Parathyroid adenoma (tissue), 2 donors: ENCODE data around the gene CCER1.

Experiments
- H2AFZ ChIP-seq: fragments of 300-600 bp; sonication (generic); one replicate; pipeline ENCODE4 v1.7.0; 2017; ENCODE audit warnings: antibody characterized with exemption, mild to moderate bottlenecking
- H3K27ac ChIP-seq: fragments of 300-600 bp; sonication (generic); one replicate; pipeline ENCODE4 v1.7.0; 2017
- H3K27me3 ChIP-seq: fragments of 300-600 bp; sonication (generic); one replicate; pipeline ENCODE4 v1.7.0; 2017; ENCODE audit warnings: low read length; ENCODE audit not compliant: control insufficient read depth, insufficient read depth
- H3K36me3 ChIP-seq: fragments of 300-600 bp; sonication (generic); one replicate; pipeline ENCODE4 v1.7.0; 2017; ENCODE audit warnings: low read length; ENCODE audit not compliant: control insufficient read depth, insufficient read depth
- H3K4me1 ChIP-seq: fragments of 300-600 bp; sonication (generic); one replicate; pipeline ENCODE4 v1.7.0; 2017; ENCODE audit warnings: control low read depth
- H3K4me2 ChIP-seq: fragments of 300-600 bp; sonication (generic); one replicate; pipeline ENCODE4 v1.7.0; 2017; ENCODE audit warnings: low read length
- H3K4me3 ChIP-seq: fragments of 300-600 bp; sonication (generic); one replicate; pipeline ENCODE4 v1.7.0; 2017; ENCODE audit warnings: low read depth, low read length
- H3K79me2 ChIP-seq: fragments of 300-600 bp; sonication (generic); one replicate; pipeline ENCODE4 v1.7.0; 2017; ENCODE audit warnings: control low read depth
- H3K9ac ChIP-seq: fragments of 300-600 bp; sonication (generic); one replicate; pipeline ENCODE4 v1.7.0; 2017; ENCODE audit warnings: mild to moderate bottlenecking
- H3K9me3 ChIP-seq: fragments of 300-600 bp; sonication (generic); one replicate; pipeline ENCODE4 v1.7.0; 2017; ENCODE audit warnings: low read length; ENCODE audit not compliant: control insufficient read depth
- TF ChIP-seq, protein P1 (sequence below): fragments of 300-600 bp; sonication (generic); IDR thresholded peaks from one replicate; pipeline ENCODE4 v1.7.0; 2017; ENCODE audit warnings: antibody characterized with exemption, mild to moderate bottlenecking
- donor health status: primary hyperparathyroidism.

CCER1 gene

DNA sequence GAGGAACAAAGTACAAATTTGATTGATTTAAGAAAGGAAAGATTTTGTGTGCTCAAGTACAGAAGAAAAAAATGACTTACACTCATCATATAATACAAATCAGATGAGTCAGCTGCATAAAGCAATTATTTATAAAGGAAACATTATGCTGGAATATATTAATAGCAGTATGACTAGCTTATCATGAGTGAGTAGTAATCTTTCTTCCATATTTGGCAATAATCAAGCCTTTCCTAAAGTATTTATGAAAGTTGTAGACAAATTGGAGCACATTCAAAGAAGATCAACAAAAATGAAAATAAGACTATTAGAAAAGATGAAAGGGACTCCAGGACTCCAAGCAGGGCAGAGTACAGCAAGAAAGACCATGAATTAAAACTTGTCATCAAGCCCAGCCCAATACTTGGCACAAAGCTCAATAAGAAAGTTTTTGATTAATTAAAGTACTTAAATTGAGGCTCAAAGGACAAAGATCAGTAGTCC, 32.8 kb downstream of the CCER1 start:
- Histone ChIP-seq H3K4me2 (no peak overlapping the region), H3K4me1 (no peaks in the 10 kb centered on the region), H2AFZ (no peak overlapping the region), H3K27ac (no peak overlapping the region), H3K9me3 (no peaks in the 10 kb centered on the region), H3K27me3 (no peaks in the 10 kb centered on the region), H3K36me3 (no peaks in the 10 kb centered on the region), H3K9ac (no peak overlapping the region), H3K79me2 (no peaks in the 10 kb centered on the region), H3K4me3 (no peak overlapping the region)
- TF ChIP-seq, protein P1, sequence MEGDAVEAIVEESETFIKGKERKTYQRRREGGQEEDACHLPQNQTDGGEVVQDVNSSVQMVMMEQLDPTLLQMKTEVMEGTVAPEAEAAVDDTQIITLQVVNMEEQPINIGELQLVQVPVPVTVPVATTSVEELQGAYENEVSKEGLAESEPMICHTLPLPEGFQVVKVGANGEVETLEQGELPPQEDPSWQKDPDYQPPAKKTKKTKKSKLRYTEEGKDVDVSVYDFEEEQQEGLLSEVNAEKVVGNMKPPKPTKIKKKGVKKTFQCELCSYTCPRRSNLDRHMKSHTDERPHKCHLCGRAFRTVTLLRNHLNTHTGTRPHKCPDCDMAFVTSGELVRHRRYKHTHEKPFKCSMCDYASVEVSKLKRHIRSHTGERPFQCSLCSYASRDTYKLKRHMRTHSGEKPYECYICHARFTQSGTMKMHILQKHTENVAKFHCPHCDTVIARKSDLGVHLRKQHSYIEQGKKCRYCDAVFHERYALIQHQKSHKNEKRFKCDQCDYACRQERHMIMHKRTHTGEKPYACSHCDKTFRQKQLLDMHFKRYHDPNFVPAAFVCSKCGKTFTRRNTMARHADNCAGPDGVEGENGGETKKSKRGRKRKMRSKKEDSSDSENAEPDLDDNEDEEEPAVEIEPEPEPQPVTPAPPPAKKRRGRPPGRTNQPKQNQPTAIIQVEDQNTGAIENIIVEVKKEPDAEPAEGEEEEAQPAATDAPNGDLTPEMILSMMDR = no peak

DNA sequence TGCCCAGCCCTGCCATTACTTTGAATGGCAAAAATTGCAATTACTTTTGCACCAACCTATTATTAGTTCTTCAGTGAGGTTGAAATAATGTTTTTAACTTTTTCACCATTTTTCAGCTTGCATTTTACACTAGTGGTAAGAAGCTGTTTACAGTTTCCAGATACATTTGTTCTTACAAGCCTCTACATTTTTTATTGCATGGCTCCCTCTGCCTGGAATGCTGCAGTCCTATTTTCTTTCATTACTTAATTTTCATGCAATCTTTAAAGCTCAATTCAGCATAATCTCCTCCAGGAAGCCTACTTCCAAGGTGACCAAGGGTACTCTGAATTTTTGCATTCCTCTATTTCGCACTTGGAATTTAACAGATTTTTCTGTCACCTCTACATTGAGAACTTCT, 33.4 kb downstream of the CCER1 start:
- no peak overlapping the region for H3K4me2 ChIP-seq
- no peaks in the 10 kb centered on the region for H3K9me3 ChIP-seq
- no peaks in the 10 kb centered on the region for H3K79me2 ChIP-seq
- H2AFZ ChIP-seq = no peak overlapping the region
- TF ChIP-seq, protein P1 = no peak
- no peak overlapping the region for H3K27ac ChIP-seq
- H3K4me3 ChIP-seq = no peak overlapping the region
- H3K27me3 ChIP-seq = no peaks in the 10 kb centered on the region
- no peaks in the 10 kb centered on the region for H3K4me1 ChIP-seq
- H3K36me3 ChIP-seq = no peaks in the 10 kb centered on the region
- H3K9ac ChIP-seq = no peak overlapping the region

DNA sequence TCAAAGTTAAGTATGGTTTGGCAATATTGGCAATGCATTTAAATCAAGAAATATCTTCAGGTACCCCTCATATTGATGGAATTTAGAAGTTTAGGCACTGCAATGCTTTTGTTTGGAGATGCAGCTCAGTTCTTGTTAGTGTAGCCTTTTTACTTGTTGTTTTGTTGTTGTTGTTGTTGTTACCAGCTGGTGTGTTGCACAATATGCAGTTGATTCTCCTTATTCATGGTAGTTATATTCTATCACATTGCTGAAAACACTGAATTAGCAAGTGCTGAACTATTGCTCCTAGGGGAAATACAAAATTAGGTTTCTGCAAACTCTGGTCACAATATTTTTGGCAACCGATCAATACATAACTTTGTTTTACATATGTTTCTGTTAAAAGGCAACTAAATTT, 34.8 kb downstream of the CCER1 start:
- Histone ChIP-seq H3K9me3 (no peaks in the 10 kb centered on the region), H3K79me2 (no peaks in the 10 kb centered on the region), H3K4me3 (no peak overlapping the region), H2AFZ (no peak overlapping the region), H3K4me2 (no peak overlapping the region), H3K9ac (no peak overlapping the region), H3K27me3 (no peaks in the 10 kb centered on the region), H3K27ac (no peak overlapping the region), H3K36me3 (no peaks in the 10 kb centered on the region), H3K4me1 (no peaks in the 10 kb centered on the region)
- TF ChIP-seq, protein P1 = no peak

DNA sequence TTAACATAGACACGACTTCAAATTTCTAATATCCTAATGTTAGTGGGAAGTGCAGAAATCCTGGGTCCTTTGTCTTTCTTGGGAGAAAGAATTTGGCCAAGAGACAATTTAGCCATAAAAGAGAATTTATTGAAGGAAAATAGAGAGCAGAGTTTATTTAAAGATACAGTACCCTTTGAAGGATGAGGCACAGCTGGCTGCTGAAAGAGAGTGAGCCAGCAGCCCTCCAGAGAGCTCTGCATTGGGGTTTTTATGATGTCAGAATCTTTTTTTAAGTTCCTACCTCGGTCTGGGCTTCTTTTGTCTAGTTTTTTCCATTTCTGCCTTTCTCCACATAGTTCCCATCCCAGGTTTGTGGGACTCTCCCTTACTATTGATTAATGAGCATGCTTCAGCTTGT, 37.5 kb downstream of the CCER1 start:
- Histone ChIP-seq H3K27ac (no peak overlapping the region), H3K9ac (no peak overlapping the region), H3K4me1 (no peaks in the 10 kb centered on the region), H3K27me3 (no peaks in the 10 kb centered on the region), H2AFZ (no peak overlapping the region), H3K36me3 (no peaks in the 10 kb centered on the region), H3K4me3 (no peak overlapping the region), H3K4me2 (no peak overlapping the region), H3K79me2 (no peaks in the 10 kb centered on the region), H3K9me3 (no peaks in the 10 kb centered on the region)
- TF ChIP-seq, protein P1 = no peak

DNA sequence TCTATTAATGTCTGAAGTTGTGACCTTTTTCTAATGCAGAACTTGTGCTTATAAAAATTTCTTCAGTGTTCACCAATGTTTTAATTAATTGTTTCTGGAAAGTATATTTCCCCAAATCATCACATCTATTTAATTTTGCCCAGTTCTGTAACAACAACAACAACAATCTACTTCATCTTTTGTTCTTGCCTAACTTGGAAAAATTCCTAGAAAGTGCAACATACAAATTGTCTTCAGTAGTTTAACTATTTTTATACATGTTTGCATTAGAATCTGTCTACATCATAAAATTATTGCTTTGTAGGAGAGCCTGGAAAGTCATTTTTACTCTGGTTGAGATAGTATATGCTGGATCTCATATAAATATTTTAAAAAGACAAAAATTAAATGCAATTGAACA, 38.5 kb downstream of the CCER1 start:
- H3K4me1 ChIP-seq = no peaks in the 10 kb centered on the region
- TF ChIP-seq, protein P1 = no peak
- no peaks in the 10 kb centered on the region for H3K79me2 ChIP-seq
- no peak overlapping the region for H3K4me2 ChIP-seq
- no peak overlapping the region for H2AFZ ChIP-seq
- H3K9ac ChIP-seq = no peak overlapping the region
- H3K27ac ChIP-seq = no peak overlapping the region
- H3K9me3 ChIP-seq = no peaks in the 10 kb centered on the region
- no peaks in the 10 kb centered on the region for H3K36me3 ChIP-seq
- H3K27me3 ChIP-seq = no peaks in the 10 kb centered on the region
- no peak overlapping the region for H3K4me3 ChIP-seq
